GM12874 (cell line): Measurements from ENCODE around the gene MAP7D3.
A peak's percentile ranks its signal among the peaks of the same experiment; 100 is the strongest.

ENCODE experiments used
- TF ChIP-seq, protein P1 (sequence below): IDR thresholded peaks from 2 replicates; pipeline ENCODE4 v1.5.1; 2011; ENCODE audit warnings: low read depth, mild to moderate bottlenecking, control low read depth, low read length, moderate library complexity; ENCODE audit not compliant: insufficient read depth

The MAP7D3 gene

GRCh38 chrX:136272325-136272724, 21.1 kb upstream of the MAP7D3 start:
- TF ChIP-seq, protein P1, sequence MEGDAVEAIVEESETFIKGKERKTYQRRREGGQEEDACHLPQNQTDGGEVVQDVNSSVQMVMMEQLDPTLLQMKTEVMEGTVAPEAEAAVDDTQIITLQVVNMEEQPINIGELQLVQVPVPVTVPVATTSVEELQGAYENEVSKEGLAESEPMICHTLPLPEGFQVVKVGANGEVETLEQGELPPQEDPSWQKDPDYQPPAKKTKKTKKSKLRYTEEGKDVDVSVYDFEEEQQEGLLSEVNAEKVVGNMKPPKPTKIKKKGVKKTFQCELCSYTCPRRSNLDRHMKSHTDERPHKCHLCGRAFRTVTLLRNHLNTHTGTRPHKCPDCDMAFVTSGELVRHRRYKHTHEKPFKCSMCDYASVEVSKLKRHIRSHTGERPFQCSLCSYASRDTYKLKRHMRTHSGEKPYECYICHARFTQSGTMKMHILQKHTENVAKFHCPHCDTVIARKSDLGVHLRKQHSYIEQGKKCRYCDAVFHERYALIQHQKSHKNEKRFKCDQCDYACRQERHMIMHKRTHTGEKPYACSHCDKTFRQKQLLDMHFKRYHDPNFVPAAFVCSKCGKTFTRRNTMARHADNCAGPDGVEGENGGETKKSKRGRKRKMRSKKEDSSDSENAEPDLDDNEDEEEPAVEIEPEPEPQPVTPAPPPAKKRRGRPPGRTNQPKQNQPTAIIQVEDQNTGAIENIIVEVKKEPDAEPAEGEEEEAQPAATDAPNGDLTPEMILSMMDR, result no peak

DNA sequence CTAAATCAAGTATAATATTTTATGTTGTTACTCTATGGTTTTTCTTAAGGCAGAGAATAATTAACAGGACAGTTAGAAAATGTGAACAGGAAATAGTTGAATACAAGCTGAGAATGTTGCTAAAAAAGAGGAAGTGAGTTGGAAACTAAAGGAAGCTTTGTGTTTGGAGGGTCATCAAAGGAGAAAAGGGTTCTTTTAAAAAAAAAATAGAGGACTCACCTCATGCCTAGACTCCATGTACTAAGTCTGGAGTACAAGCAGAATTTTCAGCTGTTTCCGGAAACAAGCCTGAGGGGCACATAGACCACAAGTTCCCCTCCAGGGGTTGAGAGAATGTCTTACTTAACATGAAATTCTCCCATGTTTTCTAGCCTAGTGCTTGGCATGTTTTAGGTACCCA, 20.1 kb upstream of the MAP7D3 start:
- TF ChIP-seq, protein P1, result no peak

DNA sequence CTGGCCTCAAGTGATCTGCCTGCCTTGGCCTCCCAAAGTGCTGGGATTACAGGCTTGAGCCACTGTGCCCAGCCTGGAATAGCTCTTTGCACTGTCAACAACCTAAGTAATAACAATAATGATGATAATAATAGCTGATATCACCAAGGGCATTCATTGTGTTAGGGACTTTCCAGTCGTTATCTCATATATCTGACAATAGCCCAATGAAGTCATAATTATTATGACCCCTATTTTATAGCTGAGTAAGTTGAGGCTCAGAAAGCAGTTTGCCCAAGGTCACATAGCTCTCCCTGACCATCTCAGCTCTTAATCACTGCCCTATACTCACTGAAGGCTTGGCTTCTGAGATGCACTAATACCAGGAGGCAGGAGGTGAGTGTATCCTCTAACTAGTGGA, 18.7 kb upstream of the MAP7D3 start:
- TF ChIP-seq, protein P1, result no peak

DNA sequence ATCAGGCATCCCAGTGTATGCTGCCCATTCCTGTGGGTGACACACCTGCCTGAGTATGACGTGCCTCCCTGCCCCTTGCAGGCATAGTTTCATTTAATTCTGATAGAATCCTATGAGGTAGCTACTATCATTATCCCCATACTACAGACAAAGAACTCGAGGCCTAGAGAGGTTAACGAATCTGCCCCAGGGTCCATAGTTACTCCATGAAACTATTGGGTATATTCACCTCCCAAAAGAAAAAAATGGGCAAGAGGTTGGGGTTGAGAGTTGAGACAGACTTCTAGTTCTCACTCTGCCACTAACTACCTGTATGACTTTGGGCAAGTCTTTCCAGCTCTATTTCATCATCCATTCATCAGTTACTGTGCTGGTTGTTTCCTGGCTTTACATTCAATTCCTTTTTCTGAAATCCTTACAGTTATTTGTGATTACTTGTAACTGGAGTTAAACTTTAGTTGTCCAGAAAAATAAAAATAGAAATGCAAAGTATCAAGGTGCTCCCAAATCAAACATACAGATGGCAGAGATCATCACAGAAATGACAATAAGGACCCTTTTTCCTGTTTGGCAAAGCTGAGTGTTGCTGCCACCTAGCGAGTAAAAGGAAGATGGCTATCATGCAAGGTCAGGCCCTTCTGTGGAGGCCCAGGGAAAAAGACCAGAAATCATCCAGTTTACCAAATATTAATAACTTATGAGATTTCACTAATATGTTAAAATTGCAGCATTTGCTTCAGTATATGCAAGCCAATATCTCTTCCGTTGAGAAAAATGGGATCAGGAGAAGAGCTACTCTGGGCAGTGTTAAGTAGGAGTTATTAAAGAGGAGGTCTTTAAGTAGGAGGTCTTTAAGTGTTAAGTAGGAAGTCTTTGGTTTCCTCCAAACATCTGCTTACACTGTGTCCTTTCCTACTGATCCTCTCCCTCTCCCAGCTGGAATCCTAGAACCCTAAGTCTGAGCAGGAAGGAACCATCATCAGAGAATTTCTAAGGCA, 17.1 kb upstream of the MAP7D3 start:
- TF ChIP-seq, protein P1, result peak; percentile 43; the same call in 1 of the 2 replicates

DNA sequence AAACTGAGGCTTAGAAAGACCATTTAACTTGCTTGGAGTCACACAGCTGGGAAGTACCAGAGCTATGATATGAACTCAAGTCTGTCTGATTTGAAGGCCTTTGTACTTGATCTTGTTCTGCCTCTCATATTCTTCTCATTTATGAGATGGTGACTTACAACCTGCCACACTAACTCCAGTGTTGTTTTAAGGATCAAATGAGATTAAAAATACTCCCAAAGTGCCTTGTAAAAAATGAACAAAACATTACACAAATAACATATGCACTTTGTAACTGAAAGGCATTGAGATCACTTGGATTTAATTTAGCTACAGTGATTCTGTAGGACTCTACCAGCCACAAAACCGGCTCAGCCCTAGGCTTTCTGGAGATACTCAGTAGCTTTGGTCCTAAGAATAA, 15.6 kb upstream of the MAP7D3 start:
- TF ChIP-seq, protein P1, result no peak

- TF ChIP-seq, protein P1, result no peak
These were observed 11.7 kb upstream of the MAP7D3 start for GRCh38 chrX:136262812-136263315.

- TF ChIP-seq, protein P1, result no peak
These were observed 11.0 kb upstream of the MAP7D3 start for GRCh38 chrX:136262243-136262642.
